Ovary (tissue), 9 donors: Measurements from ENCODE around the gene PDE4C. TPM values are rescaled to one million over a fixed set of nuclear protein-coding genes. Genes with fewer than 3 reads are reported as not detected.
"Not testable (repeated sequence)": the region's sequence is repeated elsewhere in the genome, so short reads cannot be mapped to it uniquely, and the experiment has no call there.

Experiments used
- DNase-seq, 5 donors: peaks; one replicate each; pipeline ENCODE4 v3.0.0-alpha.2; 2019 to 2020
- H3K27ac ChIP-seq, 2 donors: fragments of 200-600 bp; one replicate each; pipeline versions ENCODE4 v1.5.1 to v1.8.0; 2019 to 2022
- H3K27me3 ChIP-seq: fragments of 200-600 bp; one replicate; pipeline ENCODE4 v1.8.0; 2022
- H3K36me3 ChIP-seq: fragments of 200-600 bp; sonication (generic); one replicate; pipeline ENCODE4 v1.5.1; 2019
- H3K4me1 ChIP-seq: one replicate; pipeline ENCODE4 v1.8.1; 2013; ENCODE audit warnings: mild to moderate bottlenecking, moderate library complexity; ENCODE audit not compliant: insufficient read depth
- H3K4me3 ChIP-seq: fragments of 200-600 bp; sonication (generic); one replicate; pipeline ENCODE4 v1.5.1; 2017
- H3K9me3 ChIP-seq, 2 donors: fragments of 200-600 bp in 1 of 2; sonication (generic) in 1 of 2; one replicate each; pipeline versions ENCODE4 v1.5.1 to v1.8.1; 2013 to 2019; ENCODE audit warnings: mild to moderate bottlenecking in 1 of 2, moderate library complexity in 1 of 2
- EP300 ChIP-seq: sonication (generic); formaldehyde crosslinking; IDR thresholded peaks from one replicate; pipeline ENCODE4 v1.6.1; 2017; ENCODE audit warnings: antibody characterized with exemption
- POLR2A ChIP-seq: fragments of 450-650 bp; IDR thresholded peaks from one replicate; pipeline ENCODE4 v1.6.1; 2017; ENCODE audit warnings: antibody characterized with exemption, mild to moderate bottlenecking, moderate library complexity
- WGBS, 3 donors: extraction: QIAGEN DNeasy Blood & Tissue Kit in 1 of 3; methylation state at CpG; one replicate each; pipeline versions ENCODE4 v1.1.5 to v1.1.7; 2013 to 2017; 5-methylcytosine and 5-hydroxymethylcytosine counted together
- intact Hi-C, 4 donors: fragments of 100-400 bp; cut with DNase I; formaldehyde crosslinking; loops; one replicate each; pipeline versions ENCODE4 v1.11.0 to v1.15.1; 2022 to 2023
- polyA plus RNA-seq, 2 donors: library from polyadenylated mRNA; stranded (reverse); fragments of 200-250 nt in 1 of 2; fragments of 350-450 nt in 1 of 2; fragmentation: Illumina TruSeq in 1 of 2; extraction: RNeasy Lipid Tissue Mini Kit (QIAGEN cat#74804) in 1 of 2; gene quantifications; one replicate each; pipeline ENCODE4 v1.2.3, GENCODE V29; 2013 to 2014
- total RNA-seq, 7 donors: library from RNA; depleted of rRNA in 2 of 7; stranded (reverse); fragments of >200 nt in 2 of 7; fragmentation: NEBNext Ultra II Directional in 3 of 7; extraction: Animal tissue kit (Norgen Biotek cat#: 25700) in 3 of 7; gene quantifications; one replicate each; pipeline versions ENCODE4 v1.1.0 to v1.2.4, GENCODE V29; 2016 to 2023
- TF ChIP-seq, protein P1 (sequence below), 3 donors: fragments of 450-650 bp in 2 of 3; fragments of 200-600 bp in 1 of 3; IDR thresholded peaks; one replicate each; pipeline versions ENCODE4 v1.5.1 to v1.8.0; 2016 to 2022; ENCODE audit warnings: antibody characterized with exemption in 3 of 3, mild to moderate bottlenecking in 1 of 3
- donor health status: DM: no; HTN: no; CAD: no; lungs with moderate emphysema.
- donor health status: DM: no; HTN: no; CAD: no.
- donor health status: Bipolar disorder and iron deficiency.
- donor health status: DM: yes; HTN: yes; CAD: no.
- donor health status: DM: no; HTN: no; CAD: no.
- donor health status: DM: yes; HTN: yes; CAD: no.

PDE4C gene
- total and polyA plus RNA-seq, 9 donors, result 0.50 to 1.7 (median 0.98) TPM; not detected in 1

DNA sequence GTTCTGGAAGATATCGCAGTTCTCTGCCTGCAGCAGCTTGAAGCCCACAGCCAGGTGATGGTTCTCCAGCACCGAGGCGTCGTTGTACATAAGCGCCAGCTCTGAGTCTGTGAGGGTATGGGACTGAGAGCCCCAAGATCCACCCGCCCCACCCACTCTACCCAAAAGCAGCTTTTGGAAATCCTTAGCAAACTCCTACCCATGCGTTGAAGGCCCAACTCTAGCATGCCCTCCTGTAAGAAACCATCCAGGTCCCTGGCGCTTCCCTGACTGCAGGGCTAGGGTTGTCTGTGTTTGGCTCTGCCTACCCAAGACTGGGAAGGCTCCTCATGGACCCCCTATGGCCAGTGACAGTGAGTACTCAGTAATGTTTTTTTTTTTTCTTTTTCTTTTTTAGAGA lies 9.4 kb downstream of the PDE4C start:
- WGBS, 3 donors, result 91 to 97% (median 92%) methylated on average over 8 of the region's 8 CpGs
- intact Hi-C loops, result loop anchor here in 1 of 4 donors (10.0 kb wide), 1 partner anchor 48 kb away; no protein-coding TSS in a partner anchor
- H3K27ac ChIP-seq, result no peak overlapping the region
- no peaks in the 10 kb centered on the region for H3K36me3 ChIP-seq
- H3K4me1 ChIP-seq, result no peaks in the 10 kb centered on the region
- H3K27me3 ChIP-seq, result no peaks in the 10 kb centered on the region
- TF ChIP-seq, protein P1, sequence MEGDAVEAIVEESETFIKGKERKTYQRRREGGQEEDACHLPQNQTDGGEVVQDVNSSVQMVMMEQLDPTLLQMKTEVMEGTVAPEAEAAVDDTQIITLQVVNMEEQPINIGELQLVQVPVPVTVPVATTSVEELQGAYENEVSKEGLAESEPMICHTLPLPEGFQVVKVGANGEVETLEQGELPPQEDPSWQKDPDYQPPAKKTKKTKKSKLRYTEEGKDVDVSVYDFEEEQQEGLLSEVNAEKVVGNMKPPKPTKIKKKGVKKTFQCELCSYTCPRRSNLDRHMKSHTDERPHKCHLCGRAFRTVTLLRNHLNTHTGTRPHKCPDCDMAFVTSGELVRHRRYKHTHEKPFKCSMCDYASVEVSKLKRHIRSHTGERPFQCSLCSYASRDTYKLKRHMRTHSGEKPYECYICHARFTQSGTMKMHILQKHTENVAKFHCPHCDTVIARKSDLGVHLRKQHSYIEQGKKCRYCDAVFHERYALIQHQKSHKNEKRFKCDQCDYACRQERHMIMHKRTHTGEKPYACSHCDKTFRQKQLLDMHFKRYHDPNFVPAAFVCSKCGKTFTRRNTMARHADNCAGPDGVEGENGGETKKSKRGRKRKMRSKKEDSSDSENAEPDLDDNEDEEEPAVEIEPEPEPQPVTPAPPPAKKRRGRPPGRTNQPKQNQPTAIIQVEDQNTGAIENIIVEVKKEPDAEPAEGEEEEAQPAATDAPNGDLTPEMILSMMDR (IDR thresholded peaks at IDR 0.05), result no peak
- TF ChIP-seq POLR2A (no peak), EP300 (no peak)
- no peak for DNase-seq
- H3K4me3 ChIP-seq, result no peak overlapping the region
- H3K9me3 ChIP-seq, result no peaks in the 10 kb centered on the region

DNA sequence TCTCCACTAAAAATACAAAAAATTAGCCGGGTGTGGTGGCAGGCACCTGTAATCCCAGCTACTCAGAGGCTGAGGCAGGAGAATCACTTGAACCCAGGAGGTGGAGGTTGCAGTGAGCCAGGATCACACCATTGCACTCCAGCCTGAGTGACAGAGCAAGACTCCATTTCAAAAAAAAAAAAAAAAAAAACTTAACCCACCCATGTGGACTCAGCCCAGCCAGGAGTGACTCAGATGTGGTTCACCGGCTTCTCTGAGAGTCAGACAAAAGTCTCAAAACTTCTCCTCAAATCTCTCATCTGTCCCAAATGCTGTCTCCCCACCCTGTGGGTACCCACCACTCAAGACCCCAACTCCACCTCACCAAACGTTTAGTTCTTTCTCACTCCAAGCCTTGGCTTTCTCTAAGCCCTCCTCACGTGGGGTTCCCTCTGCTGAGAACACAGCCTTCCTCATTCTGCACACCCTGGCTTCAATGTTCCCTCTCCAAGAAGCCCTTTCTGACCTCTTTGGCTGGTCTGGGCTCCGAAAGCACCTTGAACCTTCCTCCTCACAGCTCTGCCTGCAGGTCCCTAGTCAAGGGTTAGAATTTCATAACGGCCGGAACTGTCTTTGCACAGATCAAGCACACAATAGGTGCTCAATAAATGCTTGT lies 11.3 kb downstream of the PDE4C start:
- Histone ChIP-seq H3K9me3 (no peaks in the 10 kb centered on the region), H3K4me1 (no peaks in the 10 kb centered on the region), H3K27me3 (no peaks in the 10 kb centered on the region), H3K36me3 (no peaks in the 10 kb centered on the region), H3K27ac (no peak overlapping the region), H3K4me3 (no peak overlapping the region)
- 53 to 60% (median 53%) methylated on average over 7 of the region's 7 CpGs for WGBS, 3 donors
- no peak for DNase-seq
- intact Hi-C loops, result loop anchor here in 2 of 4 donors (5.0 to 10.0 kb wide), 2 partner anchors 32 to 50 kb away; no protein-coding TSS in a partner anchor
- no peak for TF ChIP-seq POLR2A
- TF ChIP-seq EP300, result no peak
- TF ChIP-seq, protein P1 (IDR thresholded peaks at IDR 0.05), result no peak

DNA sequence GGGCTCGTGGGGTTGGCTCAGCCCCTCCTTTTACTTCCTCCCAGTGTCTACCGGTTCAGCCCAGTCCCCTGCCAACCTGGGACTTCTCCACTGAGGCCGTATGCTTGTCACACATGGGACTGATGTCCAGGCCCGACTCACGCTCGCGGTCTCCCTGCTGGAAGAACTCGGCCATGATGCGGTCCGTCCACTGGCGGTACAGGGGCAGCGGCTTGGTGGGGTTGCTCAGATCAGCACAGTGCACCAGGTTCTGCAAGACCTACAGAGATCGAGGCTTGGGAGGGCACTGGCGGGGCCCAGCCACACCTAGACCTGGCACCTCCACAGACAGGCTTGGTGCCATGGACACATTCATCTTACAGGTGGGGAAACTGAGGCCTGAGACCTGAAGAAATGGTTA lies 14.6 kb downstream of the PDE4C start:
- intact Hi-C loops, result loop anchor here in 2 of 4 donors (5.0 to 10.0 kb wide), 2 partner anchors 36 to 53 kb away; no protein-coding TSS in a partner anchor
- TF ChIP-seq EP300, result no peak
- TF ChIP-seq, protein P1 (IDR thresholded peaks at IDR 0.05), result no peak
- TF ChIP-seq POLR2A, result no peak
- H3K27me3 ChIP-seq, result no peaks in the 10 kb centered on the region
- no peaks in the 10 kb centered on the region for H3K36me3 ChIP-seq
- no peaks in the 10 kb centered on the region for H3K4me1 ChIP-seq
- no peak for DNase-seq
- H3K9me3 ChIP-seq, result no peaks in the 10 kb centered on the region
- H3K4me3 ChIP-seq, result no peak overlapping the region
- H3K27ac ChIP-seq, result no peak overlapping the region
- 83 to 85% (median 83%) methylated on average over 14 of the region's 14 CpGs for WGBS, 3 donors

DNA sequence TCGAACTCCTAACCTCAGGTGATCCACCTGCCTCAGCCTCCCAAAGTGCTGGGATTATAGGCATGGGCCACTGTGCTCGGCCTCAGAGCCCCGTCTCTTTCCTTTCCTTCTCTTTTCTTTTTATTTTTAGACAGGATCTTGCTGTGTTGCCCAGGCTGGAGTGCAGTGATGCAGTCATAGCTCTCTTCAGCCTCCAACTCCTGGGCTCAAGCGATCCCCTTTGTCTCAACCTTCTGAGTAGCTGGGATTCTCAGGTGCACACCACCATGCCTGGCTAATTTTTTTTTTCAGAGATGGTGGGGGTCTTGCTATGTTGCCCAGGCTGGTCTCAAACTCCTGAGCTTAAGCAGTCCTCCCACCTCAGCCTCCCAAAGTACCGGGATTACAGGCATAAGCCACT lies 16.3 kb downstream of the PDE4C start:
- WGBS, 3 donors, result 77 to 86% (median 81%) methylated on average over 5 of the region's 5 CpGs
- H3K27me3 ChIP-seq, H3K27ac ChIP-seq, H3K36me3 ChIP-seq, DNase-seq, H3K4me3 ChIP-seq, H3K9me3 ChIP-seq, H3K4me1 ChIP-seq: not testable (repeated sequence)
- intact Hi-C loops, result loop anchor here in 3 of 4 donors (5.0 to 10.0 kb wide), 3 partner anchors 37 to 205 kb away; partner anchors contain the start of gene SSBP4 (in 1 of the 3)
